GM12878 (cell line): Measurements from ENCODE around the gene TRIM46. TPM values are rescaled to one million over a fixed set of nuclear protein-coding genes. Genes with fewer than 3 reads are reported as not detected.

Experiments
- ATAC-seq: fragments of 200-7000 bp; cut with Tn5 transposase; 3 replicates; pipeline ENCODE4 v1.9.1; 2020; ENCODE audit warnings: mild to moderate bottlenecking, moderate library complexity
- BruUV-seq: library from RNA; stranded (reverse); fragments of 400-500 nt; replicated peaks from 2 replicates; lab custom pipeline; 2021; lab: Mats Ljungman, UMichigan
- CTCF ChIA-PET: fragments of 300-600 bp; sonication (Branson Sonifier 250); formaldehyde crosslinking; extraction: SDS; loops from one replicate; lab custom pipeline; 2021; ENCODE audit warnings: inconsistent platforms; lab: Yijun Ruan, JAX
- POLR2A ChIA-PET: fragments of 350-600 bp; formaldehyde crosslinking; extraction: SDS; loops from one replicate; lab custom pipeline; 2021; ENCODE audit warnings: inconsistent platforms; lab: Charles Lee
- RAD21 ChIA-PET: fragments of 300-600 bp; sonication (Branson Sonifier 250); formaldehyde crosslinking; loops from one replicate; lab custom pipeline; 2023; ENCODE audit warnings: antibody characterized with exemption; ENCODE audit not compliant: unreplicated experiment; lab: Charles Lee
- SMC1A ChIA-PET: fragments of 300-600 bp; sonication (Branson Sonifier 250); formaldehyde crosslinking; loops from one replicate; lab custom pipeline; 2023; ENCODE audit not compliant: unreplicated experiment, uncharacterized antibody; lab: Charles Lee
- DNase-seq: peaks from one replicate; pipeline ENCODE4 v3.0.0-alpha.2; 2011; ENCODE audit warnings: low read depth, low spot score
- FAIRE-seq: peaks from 3 replicates; lab custom pipeline; 2011; peaks lifted over from hg19 to GRCh38; lab: Jason Lieb, UNC
- H2AFZ ChIP-seq: 2 replicates; pipeline ENCODE4 v1.6.0; 2011; ENCODE audit warnings: low read depth, low read length, control low read depth; ENCODE audit not compliant: control insufficient read depth
- H3K27ac ChIP-seq: 2 replicates; pipeline ENCODE4 v1.5.1; 2011; ENCODE audit warnings: control low read depth; ENCODE audit not compliant: control insufficient read depth, insufficient read depth
- H3K27me3 ChIP-seq, 2 experiments: replicated peaks in 1 of 2; 2 replicates each; pipeline versions ENCODE4 v1.6.0 to v1.6.1; 2011; ENCODE audit warnings: low read length in 1 of 2; ENCODE audit not compliant: control insufficient read depth in 2 of 2, insufficient read depth in 2 of 2
- H3K36me3 ChIP-seq, 2 experiments: 2 replicates each; pipeline ENCODE4 v1.5.1; 2011; ENCODE audit warnings: low read length in 1 of 2; ENCODE audit not compliant: control insufficient read depth in 2 of 2, insufficient read depth in 2 of 2
- H3K4me1 ChIP-seq: 2 replicates; pipeline ENCODE4 v1.6.1; 2011; ENCODE audit warnings: mild to moderate bottlenecking, low read length, moderate library complexity, mixed read lengths; ENCODE audit not compliant: control insufficient read depth, insufficient read depth
- H3K4me2 ChIP-seq: 2 replicates; pipeline ENCODE4 v1.6.0; 2011; ENCODE audit warnings: control low read depth; ENCODE audit not compliant: control insufficient read depth, insufficient read depth
- H3K4me3 ChIP-seq: fragments of 200-600 bp; sonication (generic); 2 replicates; pipeline ENCODE4 v1.5.1; 2016
- H3K79me2 ChIP-seq: 2 replicates; pipeline ENCODE4 v1.6.0; 2011; ENCODE audit warnings: low read length; ENCODE audit not compliant: control insufficient read depth, insufficient read depth
- H3K9ac ChIP-seq: 2 replicates; pipeline ENCODE4 v1.8.0; 2011; ENCODE audit warnings: low read length, control low read depth, mixed read lengths; ENCODE audit not compliant: control insufficient read depth, insufficient read depth
- H3K9me3 ChIP-seq: replicated peaks from 3 replicates; pipeline ENCODE4 v1.5.1; 2011; ENCODE audit warnings: mild to moderate bottlenecking, low read length; ENCODE audit not compliant: control insufficient read depth, insufficient read depth
- H4K20me1 ChIP-seq: 2 replicates; pipeline ENCODE4 v1.6.0; 2011; ENCODE audit not compliant: control insufficient read depth, insufficient read depth
- ELK1 ChIP-seq: IDR thresholded peaks from 2 replicates; pipeline ENCODE4 v1.6.1; 2012; ENCODE audit warnings: low read depth, low read length, improper control_type of control experiment
- IRF4 ChIP-seq: IDR thresholded peaks from 2 replicates; pipeline ENCODE4 v1.6.1; 2011; ENCODE audit warnings: low read depth, low read length
- NR2F1 ChIP-seq: fragments of 450-650 bp; conservative IDR thresholded peaks from 2 replicates; pipeline ENCODE4 v1.6.1; 2017; ENCODE audit warnings: mild to moderate bottlenecking
- POLR2A ChIP-seq: IDR thresholded peaks from 2 replicates; pipeline ENCODE4 v1.6.1; 2011; ENCODE audit warnings: low read depth, mild to moderate bottlenecking, low read length
- RFX5 ChIP-seq: IDR thresholded peaks from 2 replicates; pipeline ENCODE4 v1.6.1; 2011; ENCODE audit warnings: low read depth, low read length, improper control_type of control experiment
- SREBF1 ChIP-seq: IDR thresholded peaks from 2 replicates; pipeline ENCODE4 v1.6.1; 2012; ENCODE audit warnings: mild to moderate bottlenecking, low read length
- USF2 ChIP-seq: IDR thresholded peaks from 2 replicates; pipeline ENCODE4 v1.6.1; 2011; ENCODE audit warnings: low read depth, low read length, improper control_type of control experiment, borderline replicate concordance
- WGBS: methylation state at CpG from one replicate; pipeline ENCODE4 v1.1.6; 2016; ENCODE audit warnings: low lambda C conversion rate; ENCODE audit not compliant: insufficient replicate concordance, insufficient coverage; ENCODE audit errors: missing lambda C conversion rate; 5-methylcytosine and 5-hydroxymethylcytosine counted together
- in situ Hi-C: fragments of 300-500 bp; cut with MboI; formaldehyde crosslinking; loops from 9 replicates; pipeline ENCODE4 v1.14.3; 2018; ENCODE audit warnings: mixed read lengths
- intact Hi-C: fragments of 100-400 bp; cut with micrococcal nuclease; formaldehyde crosslinking; loops from one replicate; pipeline ENCODE4 v1.14.2; 2022; ENCODE audit not compliant: unreplicated experiment
- polyA plus RNA-seq, 11 experiments: library from polyadenylated mRNA; depleted of rRNA in 4 of 11; unstranded in 6 of 11; stranded (reverse) in 5 of 11; fragments of >200 nt; fragmentation: Nextera tagmentation in 4 of 11; fragmentation: Illumina TruSeq in 1 of 11; extraction: Ambion mirVana in 4 of 11; extraction: Trizol in 1 of 11; gene quantifications; 1 replicate in 1 of 11; 2 replicates in 10 of 11; pipeline versions ENCODE4 v1.2.1 to v1.2.3, GENCODE V29; 2011 to 2016; ENCODE audit warnings: inconsistent platforms in 2 of 11, missing spikeins in 2 of 11, low read depth in 1 of 11
- total RNA-seq, 4 experiments: library from RNA; depleted of rRNA in 3 of 4; stranded (reverse); fragments of >200 nt in 3 of 4; fragmentation: Illumina TruSeq in 1 of 4; extraction: Trizol in 1 of 4; gene quantifications; 2 replicates each; pipeline versions ENCODE4 v1.2.1 to v1.2.3, GENCODE V29; 2013 to 2021

Gene TRIM46
- total and polyA plus RNA-seq, 10 of the 15 experiments (the other 5 are each of a cell fraction or from before 2014, with no cell fraction given): 0.08 to 3.1 (median 0.97) TPM

GRCh38 chr1:155166051-155166470 lies 7.6 kb upstream of the TRIM46 start:
- Histone ChIP-seq H3K4me1 (peaks cover 3% of the 10 kb centered on the region), H3K27me3 (no peaks in the 10 kb centered on the region), H3K79me2 (no peaks in the 10 kb centered on the region), H3K4me2 (no peak overlapping the region), H3K27ac (no peak overlapping the region), H3K9ac (no peak overlapping the region), H4K20me1 (no peaks in the 10 kb centered on the region), H3K4me3 (no peak overlapping the region), H2AFZ (no peak overlapping the region), H3K9me3 (no peaks in the 10 kb centered on the region), H3K36me3 (peaks cover 0 to 3% of the 10 kb centered on the region in 2 experiments; a peak in 1 of 4 replicates)
- intact Hi-C loops: no loop called here
- DNase-seq (no peak), FAIRE-seq (no peak), ATAC-seq (no peak)
- ChIA-PET SMC1A (interaction anchor here (1.8 to 5.9 kb wide), 5 partner anchors 31 to 75 kb away, joined by 6 to 37 read pairs (median 7); partner anchors contain the start of gene SLC50A1), POLR2A (interaction anchor here (0.6 to 1.3 kb wide), 3 partner anchors 12 to 75 kb away, joined by 3 to 5 read pairs (median 3); no protein-coding TSS in a partner anchor), RAD21 (interaction anchor here (0.8 to 5.1 kb wide), 3 partner anchors 15 to 76 kb away, joined by 3 to 71 read pairs (median 14); no protein-coding TSS in a partner anchor), CTCF (interaction anchor here (1.0 to 12.1 kb wide), 5 partner anchors 11 to 80 kb away, joined by 3 to 284 read pairs (median 13); no protein-coding TSS in a partner anchor)
- WGBS: 80% methylated on average over 8 of the region's 8 CpGs
- no TSS peak for BruUV-seq
- in situ Hi-C loops: loop anchor here (5.0 kb wide), 1 partner anchor 74 kb away; no protein-coding TSS in a partner anchor
- TF ChIP-seq NR2F1 (no peak), POLR2A (no peak), RFX5 (no peak), USF2 (no peak), ELK1 (no peak), IRF4 (no peak), SREBF1 (no peak)
